Measurements from ENCODE around the gene IMP4. TPM values are rescaled to one million over a fixed set of nuclear protein-coding genes. Genes with fewer than 3 reads are reported as not detected.
"Not testable (repeated sequence)": the region's sequence is repeated elsewhere in the genome, so short reads cannot be mapped to it uniquely, and the experiment has no call there.

The IMP4 gene
- polyA plus RNA-seq, 3 donors = 40.5 to 45.8 (median 43.9) TPM

GRCh38 chr2:130333253-130333652 is 9.4 kb upstream of the IMP4 start:
- not testable (repeated sequence) for DNase-seq

- DNase-seq = no peak
These were observed 8.7 kb upstream of the IMP4 start for GRCh38 chr2:130334026-130334425.

- DNase-seq = no peak
These were observed 7.5 kb upstream of the IMP4 start for GRCh38 chr2:130335226-130335625.

GRCh38 chr2:130336150-130336876 is 6.4 kb upstream of the IMP4 start:
- DNase-seq = no peak

- peak; percentile 88 for DNase-seq
These were observed 5.6 kb upstream of the IMP4 start for GRCh38 chr2:130336877-130337734.

- DNase-seq = no peak
These were observed 4.9 kb upstream of the IMP4 start for GRCh38 chr2:130337735-130338325.

GRCh38 chr2:130338793-130339345 is 3.8 kb upstream of the IMP4 start:
- no peak for DNase-seq

- no peak for DNase-seq
These were observed 2.6 kb upstream of the IMP4 start for GRCh38 chr2:130339885-130340745.

- no peak for DNase-seq
These were observed 1.1 kb upstream of the IMP4 start for GRCh38 chr2:130341562-130342019.

GRCh38 chr2:130342020-130342532 is 621 bp upstream of the IMP4 start:
- peak; percentile 92 for DNase-seq

- DNase-seq = no peak
These were observed 1.9 kb downstream of the IMP4 start for GRCh38 chr2:130344578-130344977.

- no peak for DNase-seq
These were observed 2.4 kb downstream of the IMP4 start for GRCh38 chr2:130345091-130345490.

- no peak for DNase-seq
These were observed 2.9 kb downstream of the IMP4 start for GRCh38 chr2:130345611-130346010.

GRCh38 chr2:130346041-130346740 is 3.5 kb downstream of the IMP4 start:
- DNase-seq = no peak

- no peak for DNase-seq
These were observed 4.0 kb downstream of the IMP4 start for GRCh38 chr2:130346741-130347066.

- no peak for DNase-seq
These were observed 4.7 kb downstream of the IMP4 start for GRCh38 chr2:130347220-130347925.

GRCh38 chr2:130349174-130349573 is 6.5 kb downstream of the IMP4 start:
- no peak for DNase-seq

- DNase-seq = no peak
These were observed 9.0 kb downstream of the IMP4 start for GRCh38 chr2:130351711-130352110.

GRCh38 chr2:130352237-130352636 is 9.5 kb downstream of the IMP4 start:
- no peak for DNase-seq

Data from renal pelvis (tissue), 4 donors.